Activated CD8-positive, alpha-beta memory T cell treated with anti-CD3 and anti-CD28 coated beads for 24 hours (primary cell): ENCODE measurements around the gene OR1M1.
"Not testable (repeated sequence)": the region's sequence is repeated elsewhere in the genome, so short reads cannot be mapped to it uniquely, and the experiment has no call there.

Experiments
- DNase-seq: peaks from one replicate; pipeline ENCODE4 v3.0.0-alpha.2; 2020

The OR1M1 gene

GRCh38 chr19:9086761-9087160 lies at the start of gene OR1M1:
Gene OR1M1, plus strand, starts transcription at chr19:9087061. Its CDS starts 6,184 bp downstream, at chr19:9093245.
- no peak for DNase-seq

DNA sequence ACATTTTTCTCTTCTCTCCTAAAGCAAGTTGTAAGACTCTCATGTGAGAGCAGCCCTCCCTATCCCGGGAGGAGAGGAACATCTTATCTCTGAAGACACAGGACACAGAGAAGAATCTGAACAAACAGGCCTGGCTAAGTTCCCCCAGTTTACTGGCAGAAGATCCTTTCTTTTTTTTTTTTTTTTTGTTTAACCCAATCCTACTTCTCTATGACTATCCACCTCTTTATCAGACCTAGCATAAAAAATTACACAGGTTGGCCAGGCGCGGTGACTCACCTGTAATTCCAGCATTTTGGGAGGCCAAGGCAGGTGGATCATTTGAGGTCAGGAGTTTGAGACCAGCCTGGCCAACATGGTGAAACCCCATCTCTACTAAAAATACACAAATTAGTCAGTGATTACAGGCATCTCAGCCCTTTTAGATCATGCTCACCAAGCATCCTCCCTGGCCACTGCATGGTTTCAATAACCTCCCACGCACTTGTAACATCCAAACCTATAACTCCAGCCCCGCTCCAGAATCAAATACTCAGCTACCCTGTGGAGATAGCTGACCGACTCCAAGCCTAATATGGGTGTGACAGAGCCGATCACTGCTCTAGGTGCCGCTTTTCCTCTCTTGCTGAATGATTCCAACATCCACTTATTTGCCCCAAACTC lies 49.3 kb upstream of the OR1M1 start:
- no peak for DNase-seq

DNA sequence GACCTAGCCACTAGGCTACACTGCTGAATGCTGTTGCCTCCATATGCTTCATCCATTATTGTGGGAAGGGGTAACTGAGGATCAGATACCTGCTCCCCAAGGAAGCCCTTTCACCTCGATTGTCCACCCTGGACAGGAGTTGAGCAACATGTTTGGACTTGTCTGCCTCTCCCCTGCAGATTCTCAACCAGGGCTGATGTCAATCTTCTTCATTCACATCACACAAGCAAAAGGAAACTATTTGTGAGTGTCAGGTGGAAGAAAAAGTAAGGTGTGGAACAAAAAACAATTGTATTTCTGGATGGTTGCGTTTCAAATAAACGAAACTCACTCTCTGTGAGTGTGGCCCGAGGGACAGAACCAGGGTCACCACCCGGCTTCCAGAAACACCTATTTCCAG lies 47.1 kb upstream of the OR1M1 start:
- DNase-seq = no peak

DNA sequence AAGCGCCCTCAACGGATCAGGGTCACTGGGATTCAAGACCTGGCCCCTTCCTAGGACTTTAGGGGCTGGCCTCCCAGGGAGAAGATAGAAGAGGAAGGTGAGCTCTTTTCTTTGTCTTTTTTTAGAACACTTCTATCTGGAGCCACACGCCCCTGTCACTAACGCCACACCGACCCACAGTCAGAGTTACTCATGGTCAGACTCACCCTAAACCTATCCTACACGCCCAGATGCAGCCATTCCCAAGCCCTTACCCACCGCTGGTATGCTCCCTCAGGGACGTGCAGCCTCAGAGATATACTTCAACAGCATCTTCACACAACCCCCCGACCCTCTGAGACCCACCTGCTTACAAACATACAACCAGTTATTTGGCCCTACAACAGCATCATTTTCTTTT lies 46.7 kb upstream of the OR1M1 start:
- no peak for DNase-seq

- no peak for DNase-seq
Measured at GRCh38 chr19:9041023-9041422, 45.8 kb upstream of the OR1M1 start.

DNA sequence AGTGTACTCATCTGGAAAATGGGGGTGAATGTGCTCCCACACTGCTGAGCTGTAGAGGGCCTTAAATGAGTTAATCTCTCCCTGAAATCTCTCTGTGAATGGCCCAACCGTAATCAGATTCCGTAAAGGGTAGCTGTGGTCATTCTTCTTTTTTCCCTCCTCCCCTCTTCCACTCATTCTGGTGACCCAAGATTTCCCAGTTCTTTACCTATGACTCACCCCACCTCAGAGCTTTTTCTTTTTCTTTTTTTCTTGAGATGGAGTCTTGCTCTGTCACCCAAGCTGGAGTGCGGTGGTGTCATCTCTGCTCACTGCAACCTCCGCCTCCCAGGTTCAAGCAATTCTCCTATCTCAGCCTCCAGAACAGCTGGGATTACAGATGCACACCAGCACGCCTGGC lies 43.3 kb upstream of the OR1M1 start:
- DNase-seq = no peak

GRCh38 chr19:9044449-9044848 lies 42.4 kb upstream of the OR1M1 start:
- no peak for DNase-seq

DNA sequence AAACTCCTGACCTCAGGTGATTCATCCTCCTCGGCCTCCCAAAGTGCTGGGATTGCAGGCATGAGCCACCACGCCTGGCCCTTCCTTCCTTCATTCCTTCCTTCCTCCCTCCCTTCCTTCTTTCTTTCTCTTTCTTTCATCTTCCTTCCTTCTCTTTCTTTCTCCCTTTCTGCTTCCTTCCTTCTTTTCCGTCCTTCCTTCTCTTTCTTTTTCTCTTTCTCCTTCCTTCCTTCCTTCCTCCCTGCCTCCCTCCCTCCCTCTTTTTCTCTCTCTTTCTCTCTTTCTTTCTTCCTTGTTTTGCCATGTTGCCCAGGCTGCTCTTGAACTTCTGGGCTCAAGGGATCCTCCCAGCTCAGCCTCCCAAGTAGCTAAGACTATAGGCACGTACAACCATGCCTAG lies 40.2 kb upstream of the OR1M1 start:
- no peak for DNase-seq

GRCh38 chr19:9052894-9053293 lies 34.0 kb upstream of the OR1M1 start:
- DNase-seq = no peak

- not testable (repeated sequence) for DNase-seq
Measured at GRCh38 chr19:9053674-9054073, 33.2 kb upstream of the OR1M1 start.

DNA sequence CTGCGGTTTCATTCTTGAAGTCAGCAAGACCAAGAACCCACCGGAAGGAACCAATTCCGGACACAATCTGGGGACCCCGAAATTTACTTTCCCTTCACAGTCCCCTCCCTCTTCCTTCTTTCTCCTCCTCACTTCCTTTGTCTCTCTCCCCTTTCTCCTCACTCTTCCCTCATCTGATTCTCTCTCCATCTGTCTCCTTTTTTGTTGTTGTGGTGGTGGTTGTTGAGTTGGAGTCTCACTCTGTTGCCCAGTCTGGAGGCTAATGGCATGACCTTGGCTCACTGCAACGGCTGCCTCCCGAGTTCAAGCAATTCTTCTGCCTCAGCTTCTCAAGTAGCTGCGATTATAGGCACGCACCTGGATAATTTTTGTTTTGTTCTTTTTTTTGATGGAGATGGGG lies 32.7 kb upstream of the OR1M1 start:
- no peak for DNase-seq

GRCh38 chr19:9054765-9055164 lies 32.1 kb upstream of the OR1M1 start:
- DNase-seq = no peak

- not testable (repeated sequence) for DNase-seq
Measured at GRCh38 chr19:9056131-9056530, 30.7 kb upstream of the OR1M1 start.

DNA sequence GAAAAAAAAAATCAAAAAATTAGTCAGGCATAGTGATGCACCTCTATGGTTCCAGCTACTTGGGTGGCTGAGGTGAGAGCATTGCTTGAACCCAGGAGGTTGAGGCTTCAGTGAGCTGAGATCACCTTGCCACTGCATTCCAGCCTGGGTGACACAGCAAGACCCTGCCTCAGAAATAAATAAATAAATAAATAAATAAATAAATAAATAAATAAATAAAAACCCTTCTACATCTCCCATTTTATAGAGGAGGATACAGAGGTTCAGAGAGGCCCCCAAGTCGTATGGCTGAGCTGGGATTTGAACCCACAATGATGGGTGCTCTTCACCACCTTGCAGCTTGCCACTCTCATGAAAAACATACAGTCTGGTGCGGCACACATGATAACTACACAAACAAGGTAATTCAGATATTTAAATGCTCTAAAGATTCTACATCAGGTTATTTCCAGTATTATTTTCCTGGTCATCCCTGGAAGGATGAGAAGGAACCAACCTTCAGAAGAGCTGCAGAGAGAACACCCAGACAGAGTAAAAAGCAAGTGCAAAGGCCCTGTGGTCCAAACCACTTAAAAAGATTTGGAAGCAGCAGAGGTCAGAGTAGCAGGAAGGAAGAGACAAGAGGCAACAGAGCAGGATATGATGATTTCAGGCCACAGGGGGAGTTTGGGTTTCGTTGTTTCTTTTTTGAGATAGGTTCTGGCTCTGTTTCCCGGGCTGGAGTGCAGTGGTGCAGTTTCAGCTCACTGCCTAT lies 29.2 kb upstream of the OR1M1 start:
- DNase-seq = no peak

GRCh38 chr19:9058905-9059667 lies 27.8 kb upstream of the OR1M1 start:
- DNase-seq = no peak

DNA sequence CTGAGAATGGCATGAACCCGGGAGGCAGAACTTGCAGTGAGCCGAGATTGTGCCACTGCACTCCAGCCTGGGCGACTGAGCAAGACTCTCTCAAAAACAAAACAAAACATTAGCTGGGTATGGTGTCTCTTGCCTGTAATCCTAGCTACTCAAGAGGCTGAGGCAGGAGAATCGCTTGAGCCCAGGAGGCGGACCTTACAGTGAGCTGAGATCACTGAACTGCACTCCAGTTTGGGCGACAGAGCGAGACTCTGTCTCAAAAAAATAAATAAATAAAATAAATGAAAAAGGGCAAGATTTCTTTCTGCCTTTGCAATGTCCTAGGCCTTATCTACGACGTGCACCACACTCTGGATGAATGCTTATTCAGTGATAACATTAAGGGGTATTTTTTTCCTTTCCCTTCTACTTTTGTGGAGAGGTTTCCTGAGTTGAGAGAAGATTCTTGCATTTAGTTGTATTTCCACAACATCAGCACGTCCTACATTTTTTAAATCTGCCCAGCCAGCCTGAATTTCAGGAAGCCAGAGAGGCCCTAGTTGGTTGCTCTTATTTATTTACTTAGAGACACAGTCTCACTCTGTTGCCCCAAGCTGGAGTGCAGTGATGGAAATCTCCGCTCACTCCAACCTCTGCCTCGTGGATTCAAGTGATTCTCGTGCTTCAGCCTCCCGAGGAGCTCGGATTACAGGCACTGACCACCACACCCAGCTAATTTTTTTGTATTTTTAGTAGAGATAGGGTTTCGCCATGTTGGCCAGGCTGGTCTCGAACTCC lies 26.1 kb upstream of the OR1M1 start:
- DNase-seq = no peak

GRCh38 chr19:9061879-9062278 lies 25.0 kb upstream of the OR1M1 start:
- DNase-seq = no peak

GRCh38 chr19:9065457-9066014 lies 21.3 kb upstream of the OR1M1 start:
- DNase-seq = no peak

DNA sequence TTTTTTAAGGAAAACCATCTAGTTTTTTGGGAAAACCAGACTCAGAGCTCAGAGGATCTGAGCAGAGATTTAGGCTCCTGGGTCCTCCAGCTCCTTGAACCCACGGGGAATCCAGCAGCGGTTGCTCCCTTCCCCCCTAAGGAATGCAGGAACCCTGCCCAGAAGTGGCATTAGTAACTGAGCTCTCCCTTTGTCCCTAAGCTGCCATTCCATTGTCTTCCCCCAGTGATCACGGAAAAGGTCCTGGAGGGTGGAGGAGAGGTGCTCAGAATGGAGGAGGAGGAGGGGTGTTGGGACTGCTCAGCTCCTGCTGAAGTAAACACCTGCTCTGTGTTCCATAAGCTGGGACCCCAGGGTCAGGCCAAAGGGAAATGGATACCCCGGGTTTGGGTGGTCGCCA lies 16.8 kb upstream of the OR1M1 start:
- DNase-seq = no peak

- DNase-seq = not testable (repeated sequence)
Measured at GRCh38 chr19:9071720-9072119, 15.1 kb upstream of the OR1M1 start.

- DNase-seq = no peak
Measured at GRCh38 chr19:9073806-9074205, 13.1 kb upstream of the OR1M1 start.

DNA sequence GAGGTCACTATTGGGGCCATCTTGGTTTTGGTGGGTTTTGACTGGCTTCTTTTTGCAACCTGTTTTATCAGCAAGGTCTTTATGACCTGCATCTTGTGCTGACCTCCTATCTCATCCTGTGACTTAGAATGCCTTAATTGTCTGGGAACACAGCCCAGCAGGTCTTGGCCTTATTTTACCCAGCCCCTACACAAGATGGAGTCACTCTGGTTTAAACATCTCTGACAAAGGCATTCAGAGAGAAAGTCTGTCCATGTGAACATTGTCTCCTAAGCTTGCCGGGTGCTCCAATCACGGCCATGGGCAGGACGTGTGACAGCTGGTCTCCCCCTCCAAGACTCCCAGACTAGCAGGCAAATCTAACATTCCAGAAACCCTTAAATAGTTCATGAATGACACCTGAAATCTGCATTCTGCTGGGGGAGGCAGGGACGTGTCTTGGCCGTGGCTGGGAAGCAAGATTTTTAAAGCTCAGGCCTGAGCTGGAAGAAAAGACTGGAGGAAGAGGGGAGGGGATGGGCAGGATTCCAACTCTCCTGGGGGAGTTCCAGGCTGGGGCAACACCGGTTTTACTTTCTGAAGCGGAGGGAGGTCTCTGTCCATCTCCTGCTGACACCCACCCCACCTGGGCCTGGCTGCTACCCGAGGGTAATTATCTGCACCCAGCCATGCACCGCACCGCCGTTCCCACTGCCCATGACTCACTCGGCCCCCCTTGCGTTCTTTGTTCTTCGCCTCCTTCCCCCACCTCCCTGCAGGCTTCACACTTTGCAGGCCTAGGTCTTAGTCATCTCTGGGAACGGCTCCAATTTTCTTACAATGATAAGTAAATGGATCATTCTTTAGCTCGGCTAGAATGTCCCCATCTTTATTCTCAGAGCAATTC lies 11.6 kb upstream of the OR1M1 start:
- no peak for DNase-seq
